22Rv1 (cell line): ENCODE measurements around the gene PPP1R26.

Experiments
- ZFX ChIP-seq: fragments of 450-650 bp; IDR thresholded peaks from 2 replicates; pipeline ENCODE4 v1.6.1; 2017; ENCODE audit warnings: antibody characterized with exemption, borderline replicate concordance
- TF ChIP-seq, protein P1 (sequence below): fragments of 450-650 bp; IDR thresholded peaks from 2 replicates; pipeline ENCODE4 v1.5.1; 2017; ENCODE audit warnings: mild to moderate bottlenecking

DNA sequence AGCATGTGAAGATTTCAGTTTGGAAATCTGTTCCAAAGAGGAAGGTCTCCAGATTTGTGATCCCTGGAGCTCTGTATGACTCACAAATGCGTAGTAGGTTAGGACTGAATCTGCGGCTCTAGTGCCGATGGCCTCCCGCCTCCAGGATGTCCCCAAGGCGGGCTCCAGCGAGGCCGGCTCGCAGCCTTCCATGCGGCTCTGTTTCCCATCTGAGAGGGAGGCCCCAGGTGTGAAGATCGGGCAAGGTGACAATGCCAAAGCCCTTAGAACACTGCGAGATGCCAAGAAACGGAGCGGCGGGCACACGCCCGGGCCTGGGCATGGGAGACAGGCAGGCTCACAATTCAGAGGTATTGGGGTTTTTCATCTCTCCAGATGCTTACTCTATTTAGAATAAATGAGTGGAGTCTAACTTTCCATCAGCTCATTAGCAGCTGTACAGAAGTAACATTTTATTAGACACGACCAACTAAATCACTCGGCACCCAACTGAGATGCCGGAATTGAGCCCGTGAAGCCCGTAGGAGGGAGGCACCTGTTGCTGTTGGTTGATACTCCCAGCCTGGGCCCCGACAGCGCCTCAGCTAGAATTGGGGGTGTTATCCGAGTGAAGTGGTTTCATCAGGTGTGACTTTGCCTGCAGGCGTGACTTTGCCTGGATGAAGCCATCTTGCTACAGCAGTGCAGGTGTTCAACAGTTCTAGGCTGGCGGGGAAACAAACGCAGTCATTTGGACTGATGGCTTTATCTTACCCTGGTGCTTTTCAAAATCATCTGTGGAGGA is 13.5 kb downstream of the PPP1R26 start:
- TF ChIP-seq, protein P1, sequence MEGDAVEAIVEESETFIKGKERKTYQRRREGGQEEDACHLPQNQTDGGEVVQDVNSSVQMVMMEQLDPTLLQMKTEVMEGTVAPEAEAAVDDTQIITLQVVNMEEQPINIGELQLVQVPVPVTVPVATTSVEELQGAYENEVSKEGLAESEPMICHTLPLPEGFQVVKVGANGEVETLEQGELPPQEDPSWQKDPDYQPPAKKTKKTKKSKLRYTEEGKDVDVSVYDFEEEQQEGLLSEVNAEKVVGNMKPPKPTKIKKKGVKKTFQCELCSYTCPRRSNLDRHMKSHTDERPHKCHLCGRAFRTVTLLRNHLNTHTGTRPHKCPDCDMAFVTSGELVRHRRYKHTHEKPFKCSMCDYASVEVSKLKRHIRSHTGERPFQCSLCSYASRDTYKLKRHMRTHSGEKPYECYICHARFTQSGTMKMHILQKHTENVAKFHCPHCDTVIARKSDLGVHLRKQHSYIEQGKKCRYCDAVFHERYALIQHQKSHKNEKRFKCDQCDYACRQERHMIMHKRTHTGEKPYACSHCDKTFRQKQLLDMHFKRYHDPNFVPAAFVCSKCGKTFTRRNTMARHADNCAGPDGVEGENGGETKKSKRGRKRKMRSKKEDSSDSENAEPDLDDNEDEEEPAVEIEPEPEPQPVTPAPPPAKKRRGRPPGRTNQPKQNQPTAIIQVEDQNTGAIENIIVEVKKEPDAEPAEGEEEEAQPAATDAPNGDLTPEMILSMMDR = no peak
- TF ChIP-seq ZFX = no peak
